Mesendoderm (in vitro differentiated cells): ENCODE data around the gene ZNF618.

Source experiments
- DNase-seq: peaks from one replicate; pipeline ENCODE4 v3.0.0; 2013
- H2AK5ac ChIP-seq: 2 replicates; pipeline ENCODE4 v1.6.1; 2013; ENCODE audit warnings: low read length, inconsistent platforms
- H2BK120ac ChIP-seq: 2 replicates; pipeline ENCODE4 v1.6.1; 2013; ENCODE audit warnings: low read depth, mild to moderate bottlenecking, low read length, moderate library complexity, mixed read lengths
- H2BK15ac ChIP-seq: replicated peaks from 2 replicates; pipeline ENCODE4 v1.6.1; 2013; ENCODE audit warnings: low read depth, mild to moderate bottlenecking, moderate library complexity
- H2BK5ac ChIP-seq: 2 replicates; pipeline ENCODE4 v1.6.1; 2013; ENCODE audit warnings: low read length, inconsistent platforms
- H3K18ac ChIP-seq: 2 replicates; pipeline ENCODE4 v1.6.1; 2013; ENCODE audit warnings: mild to moderate bottlenecking, low read length, mixed read lengths
- H3K23ac ChIP-seq: one replicate; pipeline ENCODE4 v1.6.1; 2013; ENCODE audit warnings: low read length
- H3K27ac ChIP-seq: 2 replicates; pipeline ENCODE4 v1.5.1; 2013; ENCODE audit warnings: low read depth, mild to moderate bottlenecking, inconsistent platforms, low read length, moderate library complexity
- H3K27me3 ChIP-seq: 2 replicates; pipeline ENCODE4 v1.6.1; 2013; ENCODE audit warnings: low read length, control low read depth, mild to moderate bottlenecking, inconsistent platforms; ENCODE audit not compliant: insufficient read depth, poor library complexity
- H3K36me3 ChIP-seq: 2 replicates; pipeline ENCODE4 v1.6.1; 2013; ENCODE audit warnings: low read length, inconsistent platforms; ENCODE audit not compliant: control insufficient read depth, insufficient read depth
- H3K4ac ChIP-seq: one replicate; pipeline ENCODE4 v1.6.1; 2013; ENCODE audit warnings: low read depth, mild to moderate bottlenecking, low read length, moderate library complexity
- H3K4me1 ChIP-seq: 2 replicates; pipeline ENCODE4 v1.6.1; 2013; ENCODE audit warnings: low read depth, low read length, inconsistent platforms; ENCODE audit not compliant: control insufficient read depth
- H3K4me2 ChIP-seq: 2 replicates; pipeline ENCODE4 v1.6.1; 2013; ENCODE audit warnings: low read length
- H3K4me3 ChIP-seq: 2 replicates; pipeline ENCODE4 v1.5.1; 2013; ENCODE audit warnings: mild to moderate bottlenecking, low read length
- H3K56ac ChIP-seq: one replicate; pipeline ENCODE4 v1.6.1; 2013; ENCODE audit warnings: low read length
- H3K79me1 ChIP-seq: 2 replicates; pipeline ENCODE4 v1.6.1; 2013; ENCODE audit warnings: low read length, inconsistent platforms
- H3K79me2 ChIP-seq: 2 replicates; pipeline ENCODE4 v1.6.1; 2013; ENCODE audit warnings: mild to moderate bottlenecking, low read length; ENCODE audit not compliant: control insufficient read depth, insufficient read depth
- H3K9ac ChIP-seq: 2 replicates; pipeline ENCODE4 v1.6.1; 2013; ENCODE audit warnings: low read length, inconsistent platforms
- H4K5ac ChIP-seq: one replicate; pipeline ENCODE4 v1.6.1; 2013; ENCODE audit warnings: low read length
- H4K8ac ChIP-seq: one replicate; pipeline ENCODE4 v1.6.1; 2013; ENCODE audit warnings: low read depth, mild to moderate bottlenecking, control low read depth, low read length, moderate library complexity
- WGBS: extraction: QIAGEN DNeasy Blood & Tissue Kit; methylation state at CpG from one replicate; pipeline ENCODE4 v1.1.7; 2013; ENCODE audit warnings: low lambda C conversion rate, missing lambda C conversion rate; ENCODE audit not compliant: insufficient coverage; ENCODE audit errors: extremely low coverage; 5-methylcytosine and 5-hydroxymethylcytosine counted together

ZNF618 gene

GRCh38 chr9:114034661-114035062, 158.6 kb downstream of the ZNF618 start:
- Histone ChIP-seq H3K27me3 (no peaks in the 10 kb centered on the region), H3K36me3 (peaks cover 6% of the 10 kb centered on the region), H3K27ac (no peak overlapping the region), H3K4me2 (no peak overlapping the region), H3K9ac (no peak overlapping the region), H3K79me1 (no peaks in the 10 kb centered on the region), H2BK120ac (no peak overlapping the region), H3K4ac (no peak overlapping the region), H3K4me1 (no peaks in the 10 kb centered on the region), H4K8ac (no peak overlapping the region), H2AK5ac (no peak overlapping the region), H3K23ac (no peak overlapping the region), H2BK15ac (no peak overlapping the region), H2BK5ac (no peak overlapping the region), H3K4me3 (no peak overlapping the region), H3K56ac (no peak overlapping the region), H3K79me2 (no peaks in the 10 kb centered on the region), H3K18ac (no peak overlapping the region), H4K5ac (no peak overlapping the region)
- no CpG with 5 or more reads among the region's 4 CpGs for WGBS
- DNase-seq: no peak

- H3K9ac ChIP-seq: no peak overlapping the region
- H2AK5ac ChIP-seq: no peak overlapping the region
- H2BK5ac ChIP-seq: no peak overlapping the region
- no peak overlapping the region for H3K23ac ChIP-seq
- H3K4me3 ChIP-seq: no peak overlapping the region
- H3K56ac ChIP-seq: no peak overlapping the region
- H4K8ac ChIP-seq: no peak overlapping the region
- H3K4me2 ChIP-seq: no peak overlapping the region
- no peaks in the 10 kb centered on the region for H3K4me1 ChIP-seq
- no peak for DNase-seq
- H3K36me3 ChIP-seq: peaks cover 6% of the 10 kb centered on the region
- H3K79me2 ChIP-seq: no peaks in the 10 kb centered on the region
- H3K27ac ChIP-seq: no peak overlapping the region
- no CpG with 5 or more reads among the region's 17 CpGs for WGBS
- no peak overlapping the region for H3K18ac ChIP-seq
- H2BK15ac ChIP-seq: no peak overlapping the region
- no peak overlapping the region for H3K4ac ChIP-seq
- no peak overlapping the region for H2BK120ac ChIP-seq
- H3K27me3 ChIP-seq: no peaks in the 10 kb centered on the region
- no peak overlapping the region for H4K5ac ChIP-seq
- H3K79me1 ChIP-seq: no peaks in the 10 kb centered on the region
These were observed 159.2 kb downstream of the ZNF618 start for GRCh38 chr9:114035221-114035844.

- no peak overlapping the region for H3K27ac ChIP-seq
- no peak overlapping the region for H2BK15ac ChIP-seq
- H3K4ac ChIP-seq: no peak overlapping the region
- DNase-seq: no peak
- H3K4me2 ChIP-seq: no peak overlapping the region
- H3K79me2 ChIP-seq: no peaks in the 10 kb centered on the region
- H2AK5ac ChIP-seq: no peak overlapping the region
- H3K79me1 ChIP-seq: no peaks in the 10 kb centered on the region
- H3K56ac ChIP-seq: no peak overlapping the region
- no peak overlapping the region for H3K23ac ChIP-seq
- H3K4me3 ChIP-seq: no peak overlapping the region
- peaks cover 6% of the 10 kb centered on the region for H3K36me3 ChIP-seq
- H3K9ac ChIP-seq: no peak overlapping the region
- H3K18ac ChIP-seq: no peak overlapping the region
- no CpG with 5 or more reads among the region's 18 CpGs for WGBS
- H2BK120ac ChIP-seq: no peak overlapping the region
- no peak overlapping the region for H4K8ac ChIP-seq
- H3K4me1 ChIP-seq: no peaks in the 10 kb centered on the region
- no peak overlapping the region for H2BK5ac ChIP-seq
- no peak overlapping the region for H4K5ac ChIP-seq
- no peaks in the 10 kb centered on the region for H3K27me3 ChIP-seq
These were observed 160.0 kb downstream of the ZNF618 start for GRCh38 chr9:114035845-114036801.

GRCh38 chr9:114037249-114037648, 161.1 kb downstream of the ZNF618 start:
- Histone ChIP-seq H3K4me3 (no peak overlapping the region), H3K56ac (no peak overlapping the region), H3K4me1 (no peaks in the 10 kb centered on the region), H4K8ac (no peak overlapping the region), H2AK5ac (no peak overlapping the region), H3K4ac (no peak overlapping the region), H3K27me3 (no peaks in the 10 kb centered on the region), H3K18ac (no peak overlapping the region), H3K79me1 (no peaks in the 10 kb centered on the region), H3K79me2 (no peaks in the 10 kb centered on the region), H3K23ac (no peak overlapping the region), H3K9ac (no peak overlapping the region), H2BK120ac (no peak overlapping the region), H3K4me2 (no peak overlapping the region), H2BK5ac (no peak overlapping the region), H4K5ac (no peak overlapping the region), H3K36me3 (peaks cover 6% of the 10 kb centered on the region), H3K27ac (no peak overlapping the region), H2BK15ac (no peak overlapping the region)
- no peak for DNase-seq
- WGBS: no CpG with 5 or more reads among the region's 5 CpGs

- no peaks in the 10 kb centered on the region for H3K79me1 ChIP-seq
- H3K4me2 ChIP-seq: no peak overlapping the region
- peak; percentile 31 for DNase-seq
- no peak overlapping the region for H3K18ac ChIP-seq
- no peak overlapping the region for H3K23ac ChIP-seq
- no peak overlapping the region for H2BK5ac ChIP-seq
- no peak overlapping the region for H3K4me3 ChIP-seq
- H3K36me3 ChIP-seq: peaks cover 6% of the 10 kb centered on the region
- no peak overlapping the region for H2AK5ac ChIP-seq
- no peak overlapping the region for H2BK15ac ChIP-seq
- H4K5ac ChIP-seq: no peak overlapping the region
- H3K27ac ChIP-seq: no peak overlapping the region
- no peak overlapping the region for H3K56ac ChIP-seq
- no peak overlapping the region for H4K8ac ChIP-seq
- no CpG with 5 or more reads among the region's 19 CpGs for WGBS
- no peak overlapping the region for H2BK120ac ChIP-seq
- H3K4ac ChIP-seq: no peak overlapping the region
- no peaks in the 10 kb centered on the region for H3K4me1 ChIP-seq
- H3K27me3 ChIP-seq: no peaks in the 10 kb centered on the region
- H3K79me2 ChIP-seq: no peaks in the 10 kb centered on the region
- no peak overlapping the region for H3K9ac ChIP-seq
These were observed 162.0 kb downstream of the ZNF618 start for GRCh38 chr9:114037961-114038723.
